OCI-LY7 (cell line): ENCODE results near the gene MRPL42. TPM values are rescaled to one million over a fixed set of nuclear protein-coding genes. Genes with fewer than 3 reads are reported as not detected.

Source experiments
- BruUV-seq: library from RNA; stranded (reverse); fragments of 400-500 nt; replicated peaks from 2 replicates; lab custom pipeline; 2021; lab: Mats Ljungman, UMichigan
- CTCF ChIA-PET: fragments of 300-600 bp; sonication (Branson Sonifier 250); formaldehyde crosslinking; loops from one replicate; lab custom pipeline; 2022; ENCODE audit warnings: antibody characterized with exemption; ENCODE audit not compliant: unreplicated experiment; lab: Charles Lee
- POLR2A ChIA-PET: fragments of 300-600 bp; sonication (Branson Sonifier 250); formaldehyde crosslinking; loops from one replicate; lab custom pipeline; 2022; ENCODE audit warnings: antibody characterized with exemption; lab: Charles Lee
- DNase-seq: peaks from one replicate; pipeline ENCODE4 v3.0.0-alpha.2; 2015; ENCODE audit warnings: low spot score
- H2AFZ ChIP-seq: fragments of 200-600 bp; sonication (generic), shearing (Covaris generic); 2 replicates; pipeline ENCODE4 v1.6.1; 2014; ENCODE audit warnings: mild to moderate bottlenecking, antibody characterized with exemption, low read length, moderate library complexity
- H3K27ac ChIP-seq: fragments of 200-600 bp; sonication (generic); 2 replicates; pipeline ENCODE4 v1.5.1; 2014; ENCODE audit warnings: mixed run types, low read depth, mild to moderate bottlenecking, moderate library complexity, low read length, inconsistent platforms; ENCODE audit not compliant: poor library complexity, severe bottlenecking
- H3K36me3 ChIP-seq: fragments of 200-600 bp; sonication (generic); 2 replicates; pipeline ENCODE4 v1.6.1; 2014; ENCODE audit warnings: mild to moderate bottlenecking, antibody characterized with exemption, low read length, moderate library complexity, mixed read lengths; ENCODE audit not compliant: insufficient read depth
- H3K4me1 ChIP-seq: fragments of 200-600 bp; sonication (generic); 2 replicates; pipeline ENCODE4 v1.5.1; 2014; ENCODE audit warnings: mild to moderate bottlenecking, low read length; ENCODE audit not compliant: insufficient read depth, poor library complexity, severe bottlenecking
- H3K4me2 ChIP-seq: fragments of 200-600 bp; sonication (generic); 2 replicates; pipeline ENCODE4 v1.6.1; 2014; ENCODE audit warnings: mild to moderate bottlenecking, low read length
- H3K4me3 ChIP-seq: fragments of 200-600 bp; sonication (generic); 2 replicates; pipeline ENCODE4 v1.5.1; 2014; ENCODE audit warnings: mild to moderate bottlenecking, low read depth, low read length; ENCODE audit not compliant: poor library complexity, severe bottlenecking
- H3K79me2 ChIP-seq: fragments of 200-600 bp; sonication (generic); 2 replicates; pipeline ENCODE4 v1.6.1; 2016; ENCODE audit warnings: low read depth, mild to moderate bottlenecking, low read length, moderate library complexity, mixed read lengths; ENCODE audit not compliant: insufficient read depth
- H3K9me2 ChIP-seq: fragments of 200-600 bp; sonication (generic); 2 replicates; pipeline ENCODE4 v1.6.1; 2016; ENCODE audit warnings: mild to moderate bottlenecking, low read length, mixed read lengths; ENCODE audit not compliant: insufficient read depth
- H3K9me3 ChIP-seq: fragments of 200-600 bp; sonication (generic); 2 replicates; pipeline ENCODE4 v1.6.1; 2014; ENCODE audit warnings: mild to moderate bottlenecking, mixed run types, low read length, mixed read lengths
- H4K20me1 ChIP-seq: fragments of 200-600 bp; sonication (generic); 2 replicates; pipeline ENCODE4 v1.6.1; 2014; ENCODE audit warnings: mild to moderate bottlenecking, antibody characterized with exemption, low read length, moderate library complexity, mixed read lengths; ENCODE audit not compliant: insufficient read depth
- CTCF ChIP-seq: fragments of 200-600 bp; sonication (generic); conservative IDR thresholded peaks from 2 replicates; pipeline ENCODE4 v1.5.1; 2014; ENCODE audit warnings: mild to moderate bottlenecking, antibody characterized with exemption, low read length, moderate library complexity, mixed read lengths
- EZH2phosphoT487 ChIP-seq: fragments of 200-600 bp; sonication (generic); IDR thresholded peaks from 2 replicates; pipeline ENCODE4 v1.6.1; 2018; ENCODE audit warnings: low read depth, borderline replicate concordance, mild to moderate bottlenecking, mixed run types, antibody characterized with exemption, low read length, moderate library complexity, mixed read lengths
- intact Hi-C: fragments of 100-400 bp; cut with micrococcal nuclease; formaldehyde crosslinking; loops from one replicate; pipeline ENCODE4 v1.10.0; 2022; ENCODE audit not compliant: unreplicated experiment
- total RNA-seq, 2 experiments: library from RNA; depleted of rRNA in 1 of 2; stranded (reverse); fragments of >200 nt in 1 of 2; shearing (Covaris generic) in 1 of 2; gene quantifications; 2 replicates each; pipeline ENCODE4 v1.2.3, GENCODE V29; 2014 to 2022

Gene MRPL42
- total RNA-seq, 2 experiments from 2014 or later = 51.3 to 61.6 TPM

- TF ChIP-seq CTCF (no peak), EZH2phosphoT487 (no peak)
- no peak overlapping the region for H3K27ac ChIP-seq
- peaks cover 10% of the 10 kb centered on the region for H3K4me1 ChIP-seq
- H3K36me3 ChIP-seq = no peaks in the 10 kb centered on the region
- H3K79me2 ChIP-seq = no peaks in the 10 kb centered on the region
- BruUV-seq = no TSS peak
- H3K4me2 ChIP-seq = no peak overlapping the region
- H3K9me2 ChIP-seq = no peaks in the 10 kb centered on the region
- CTCF ChIA-PET = no interaction called here
- POLR2A ChIA-PET = interaction anchor here (0.7 to 1.6 kb wide), 2 partner anchors 11 to 15 kb away, joined by 3 to 5 read pairs; no protein-coding TSS in a partner anchor
- intact Hi-C loops = loop anchor here (10.0 kb wide), 1 partner anchor 226 kb away; the partner anchor contains the start of gene CRADD
- peak; percentile 28 for DNase-seq
- no peak overlapping the region for H2AFZ ChIP-seq
- H3K9me3 ChIP-seq = no peaks in the 10 kb centered on the region
- no peaks in the 10 kb centered on the region for H4K20me1 ChIP-seq
- H3K4me3 ChIP-seq = no peak overlapping the region
Observed at GRCh38 chr12:93449277-93449676, 18.0 kb upstream of the MRPL42 start.

GRCh38 chr12:93451423-93452158 lies 15.7 kb upstream of the MRPL42 start:
- Histone ChIP-seq H3K79me2 (no peaks in the 10 kb centered on the region), H3K4me1 (peaks cover 10% of the 10 kb centered on the region), H3K36me3 (no peaks in the 10 kb centered on the region), H3K9me2 (no peaks in the 10 kb centered on the region), H3K9me3 (no peaks in the 10 kb centered on the region), H2AFZ (no peak overlapping the region), H3K27ac (no peak overlapping the region), H3K4me2 (no peak overlapping the region), H4K20me1 (no peaks in the 10 kb centered on the region), H3K4me3 (no peak overlapping the region)
- no peak for TF ChIP-seq EZH2phosphoT487
- TF ChIP-seq CTCF = no peak
- no peak for DNase-seq
- intact Hi-C loops = no loop called here
- no TSS peak for BruUV-seq
- POLR2A ChIA-PET = interaction anchor here (0.8 kb wide), 1 partner anchor 13 kb away, joined by 3 read pairs; no protein-coding TSS in a partner anchor
- CTCF ChIA-PET = no interaction called here

GRCh38 chr12:93453633-93454032 lies 13.7 kb upstream of the MRPL42 start:
- TF ChIP-seq EZH2phosphoT487 (no peak), CTCF (no peak)
- POLR2A ChIA-PET = no interaction called here
- H3K4me1 ChIP-seq = peaks cover 10% of the 10 kb centered on the region
- H3K79me2 ChIP-seq = no peaks in the 10 kb centered on the region
- no peak overlapping the region for H3K4me2 ChIP-seq
- no peak overlapping the region for H2AFZ ChIP-seq
- no peaks in the 10 kb centered on the region for H3K9me2 ChIP-seq
- no peak for DNase-seq
- no peaks in the 10 kb centered on the region for H4K20me1 ChIP-seq
- CTCF ChIA-PET = no interaction called here
- intact Hi-C loops = no loop called here
- no peak overlapping the region for H3K4me3 ChIP-seq
- H3K27ac ChIP-seq = no peak overlapping the region
- no TSS peak for BruUV-seq
- no peaks in the 10 kb centered on the region for H3K36me3 ChIP-seq
- H3K9me3 ChIP-seq = no peaks in the 10 kb centered on the region
